SHP77 treated with DMSO at 0.1 percent for 48 hours (cell line): Measurements from ENCODE around the gene IPP.
"Not testable (repeated sequence)": the region's sequence is repeated elsewhere in the genome, so short reads cannot be mapped to it uniquely, and the experiment has no call there.

Experiments used
- DNase-seq: peaks from one replicate; lab custom pipeline; 2025; lab: John Stamatoyannopoulos, UW

IPP gene

GRCh38 chr1:45684402-45684801, 66.1 kb downstream of the IPP start:
- no peak for DNase-seq

- DNase-seq, result no peak
These were observed 67.5 kb downstream of the IPP start for GRCh38 chr1:45682942-45683341.

DNA sequence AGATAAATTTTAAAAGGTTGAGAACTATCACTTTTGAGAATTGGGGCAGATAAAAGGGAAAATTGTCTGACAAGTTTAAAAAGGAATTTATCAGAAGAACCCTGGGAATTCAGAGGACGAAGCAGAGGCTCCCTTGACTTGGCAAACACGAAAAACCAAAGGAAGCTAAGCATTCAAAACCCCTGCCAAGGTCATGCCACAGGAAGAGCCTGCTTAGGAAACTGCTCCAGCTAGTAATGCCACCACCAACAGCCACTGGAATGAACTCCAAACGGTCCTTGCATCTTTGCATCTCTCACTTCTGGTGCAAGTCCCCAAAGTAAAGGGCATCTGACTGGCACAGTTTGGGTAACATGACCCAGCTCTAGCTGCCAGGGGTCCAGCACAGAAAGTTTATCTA, 71.3 kb downstream of the IPP start:
- DNase-seq, result no peak

DNA sequence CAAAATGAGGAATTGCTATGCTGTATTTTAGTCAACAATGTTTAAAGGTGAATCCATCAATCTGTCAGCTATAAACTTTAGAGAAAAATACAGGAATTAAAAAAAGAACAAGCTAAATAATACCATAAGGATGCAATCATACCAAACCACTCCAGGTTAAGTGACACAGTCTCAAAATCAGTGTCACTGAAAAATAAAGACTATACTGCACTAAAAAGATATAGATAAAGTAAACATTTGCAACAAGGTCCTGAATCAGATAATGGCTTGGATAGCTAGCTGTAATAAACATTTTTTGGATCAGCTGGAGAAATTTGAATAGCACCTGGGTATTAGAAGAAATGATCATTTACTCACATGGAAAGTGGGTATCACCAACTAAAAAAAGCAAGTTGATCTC, 72.0 kb downstream of the IPP start:
- DNase-seq, result no peak

DNA sequence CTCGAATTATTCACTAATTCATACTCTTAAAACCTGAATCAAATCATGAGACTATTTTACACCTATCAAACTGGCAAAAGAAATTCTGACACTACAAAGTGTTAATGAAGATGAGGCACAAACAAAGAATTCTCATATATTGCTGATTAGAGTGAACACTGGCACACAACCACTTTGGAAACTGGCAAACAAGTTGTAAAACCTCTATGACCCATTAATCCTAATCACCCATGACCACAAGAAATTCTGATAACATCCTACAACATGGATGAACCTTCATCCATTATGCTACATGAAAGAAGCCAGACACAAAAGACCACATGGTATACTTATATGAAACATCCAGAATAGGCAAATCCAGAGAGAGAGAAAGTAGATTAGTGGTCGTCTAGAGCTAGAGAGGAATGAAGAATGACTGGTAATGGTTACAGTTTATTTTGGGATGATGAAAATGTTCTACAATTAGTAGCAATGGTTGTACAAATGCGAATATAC, 72.7 kb downstream of the IPP start:
- DNase-seq, result no peak

GRCh38 chr1:45676553-45676952, 73.9 kb downstream of the IPP start:
- DNase-seq, result not testable (repeated sequence)

DNA sequence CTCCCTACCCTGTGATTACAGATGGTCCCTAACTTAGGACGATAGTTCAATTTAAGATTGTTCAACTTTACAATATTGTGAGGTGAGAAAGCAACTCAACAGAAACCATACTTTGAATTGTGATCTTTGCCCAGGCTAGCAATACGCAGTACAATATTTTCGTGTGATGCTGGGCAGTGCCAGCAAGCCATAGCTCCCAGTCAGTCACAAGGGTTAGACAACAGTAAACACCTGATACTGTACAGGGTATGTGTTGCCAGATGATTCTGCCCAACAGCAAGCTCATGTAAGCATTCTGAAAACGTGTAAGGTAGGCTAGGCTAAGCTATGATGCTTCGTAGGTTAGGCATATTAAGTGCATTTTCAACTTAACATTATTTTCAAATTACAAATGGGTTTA, 76.0 kb downstream of the IPP start:
- no peak for DNase-seq

DNA sequence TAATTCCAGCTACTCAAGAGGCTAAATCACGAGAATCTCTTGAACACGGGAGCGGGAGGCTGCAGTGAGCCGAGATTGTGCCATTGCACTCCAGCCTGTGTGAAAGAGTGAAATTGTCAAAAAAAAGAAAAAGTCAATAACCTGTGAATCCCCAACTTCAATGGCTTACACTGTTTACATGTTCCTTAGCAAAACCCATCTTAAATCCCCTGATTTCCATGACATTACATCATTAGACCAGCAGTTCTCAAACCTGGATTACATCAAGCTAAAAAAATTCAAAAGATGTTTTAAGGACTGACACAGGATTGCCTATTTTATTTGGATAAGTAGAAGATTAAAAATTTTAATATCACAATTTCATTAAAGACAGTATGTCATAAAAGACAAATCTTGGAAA, 76.5 kb downstream of the IPP start:
- DNase-seq, result no peak

DNA sequence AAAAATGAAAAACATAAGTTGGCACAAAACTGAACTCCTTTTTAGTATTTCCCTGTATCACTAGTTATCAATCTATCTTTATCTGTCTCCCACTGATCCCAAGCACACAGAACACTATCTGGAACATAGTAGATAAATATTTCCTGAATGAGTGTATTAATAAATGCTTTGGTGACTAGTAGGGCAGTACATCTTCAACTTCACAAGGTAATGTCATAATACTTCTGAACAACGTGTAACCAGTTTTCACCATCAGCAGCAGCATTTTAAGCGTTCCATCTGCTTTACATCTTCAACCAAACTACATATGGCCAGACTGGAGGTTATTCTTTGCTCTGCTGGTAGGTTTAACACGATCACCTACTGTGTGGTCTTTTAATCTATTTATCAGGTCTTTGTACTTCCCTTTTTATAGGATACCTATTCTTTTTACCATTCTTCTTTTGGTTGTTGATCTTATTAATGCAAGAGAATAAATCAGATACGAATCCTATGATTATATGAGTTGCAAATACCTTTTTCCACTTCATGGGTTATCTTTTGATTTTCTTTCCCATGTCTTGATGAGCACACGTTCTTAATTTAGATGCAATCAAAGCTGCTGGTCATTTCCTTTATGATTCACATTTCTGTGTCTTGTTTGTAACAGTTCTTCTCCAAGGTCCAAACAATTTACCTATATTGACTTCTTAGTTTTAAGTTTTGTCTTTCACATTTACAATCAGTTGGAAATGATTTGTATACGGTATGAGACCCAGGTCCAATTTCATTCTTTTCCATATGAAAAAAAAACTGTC, 80.4 kb downstream of the IPP start:
- no peak for DNase-seq

- DNase-seq, result no peak
These were observed 81.1 kb downstream of the IPP start for GRCh38 chr1:45669379-45669778.

GRCh38 chr1:45668526-45668925, 81.9 kb downstream of the IPP start:
- no peak for DNase-seq

DNA sequence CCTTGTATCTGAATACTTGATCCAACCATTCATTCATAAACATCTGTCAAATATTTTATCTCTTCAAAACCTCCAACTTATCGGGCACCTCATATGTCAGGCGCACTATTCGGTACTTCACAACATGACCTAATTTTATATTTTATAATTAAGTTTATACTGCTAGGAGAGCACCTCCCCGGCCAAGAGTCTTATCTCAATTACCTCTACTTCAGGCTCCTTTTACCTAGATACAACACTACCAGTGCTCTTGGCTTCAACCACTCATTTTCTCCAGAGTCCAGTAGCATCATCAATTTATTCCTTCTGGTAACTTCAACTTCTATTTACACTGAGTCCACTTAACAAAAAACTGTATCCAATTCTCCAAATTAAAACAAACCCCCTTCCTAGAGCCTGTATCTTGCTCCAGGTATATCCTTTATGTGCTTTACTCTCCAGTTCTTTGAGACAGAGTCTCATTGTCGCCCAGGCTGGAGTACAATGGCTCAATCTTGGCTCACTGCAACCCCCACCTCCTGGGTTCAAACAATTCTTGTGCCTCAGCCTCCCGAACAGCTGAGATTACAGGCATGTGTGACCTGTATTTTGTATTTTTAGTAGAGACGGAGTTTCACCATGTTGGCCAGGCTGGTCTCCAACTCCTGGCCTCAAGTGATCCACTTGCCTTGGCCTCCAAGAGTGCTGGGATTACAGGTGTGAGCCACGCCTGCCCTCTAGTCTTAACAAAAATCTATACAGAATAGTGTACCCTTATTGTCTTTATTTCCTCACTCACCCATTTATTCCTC, 82.9 kb downstream of the IPP start:
- DNase-seq, result no peak

- no peak for DNase-seq
These were observed 83.6 kb downstream of the IPP start for GRCh38 chr1:45666836-45667235.

DNA sequence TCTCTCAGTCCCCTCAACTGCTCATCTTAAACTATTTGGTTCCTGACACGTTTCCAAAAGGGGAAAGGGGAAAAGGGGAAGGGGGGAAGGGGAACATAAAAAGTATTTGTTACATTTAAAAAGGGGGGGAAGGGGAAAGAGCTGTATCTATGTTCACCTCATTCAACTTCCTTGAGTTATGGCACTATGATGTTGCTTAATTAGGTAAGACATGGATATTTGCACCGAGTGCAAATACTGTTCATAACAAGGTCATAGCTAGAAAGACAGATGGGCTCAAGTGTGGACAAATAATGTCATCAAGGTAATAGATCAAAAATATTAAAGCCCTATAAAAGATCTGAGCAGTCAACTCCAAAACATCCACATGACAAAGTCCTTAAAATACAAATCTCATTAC, 90.1 kb downstream of the IPP start:
- no peak for DNase-seq

GRCh38 chr1:45659222-45659621, 91.2 kb downstream of the IPP start:
- DNase-seq, result no peak

- DNase-seq, result no peak
These were observed 92.3 kb downstream of the IPP start for GRCh38 chr1:45658171-45658570.

- DNase-seq, result no peak
These were observed 93.8 kb downstream of the IPP start for GRCh38 chr1:45656573-45657226.

- no peak for DNase-seq
These were observed 95.7 kb downstream of the IPP start for GRCh38 chr1:45654540-45655280.
